IPS-20b (cell line): ENCODE measurements around the gene CENPU.
"Not testable (repeated sequence)": the region's sequence is repeated elsewhere in the genome, so short reads cannot be mapped to it uniquely, and the experiment has no call there.

Experiments used
- H3K27ac ChIP-seq: one replicate; pipeline ENCODE4 v1.5.1; 2013; ENCODE audit warnings: low read length
- H3K27me3 ChIP-seq: 2 replicates; pipeline ENCODE4 v1.6.1; 2013; ENCODE audit warnings: mild to moderate bottlenecking, low read length, inconsistent platforms; ENCODE audit not compliant: insufficient read depth
- H3K36me3 ChIP-seq: 2 replicates; pipeline ENCODE4 v1.6.1; 2013; ENCODE audit warnings: low read depth, mild to moderate bottlenecking, inconsistent platforms, low read length, moderate library complexity; ENCODE audit not compliant: insufficient read depth
- H3K4me1 ChIP-seq: 2 replicates; pipeline ENCODE4 v1.6.1; 2013; ENCODE audit warnings: mild to moderate bottlenecking, control low read depth, inconsistent platforms, low read length, moderate library complexity; ENCODE audit not compliant: insufficient read depth
- H3K4me3 ChIP-seq: 2 replicates; pipeline ENCODE4 v1.5.1; 2013; ENCODE audit warnings: mild to moderate bottlenecking, low read length, inconsistent platforms
- H3K9ac ChIP-seq: 2 replicates; pipeline ENCODE4 v1.6.1; 2013; ENCODE audit warnings: low read depth, mild to moderate bottlenecking, inconsistent platforms, low read length, moderate library complexity
- H3K9me3 ChIP-seq: 2 replicates; pipeline ENCODE4 v1.6.1; 2013; ENCODE audit warnings: mild to moderate bottlenecking, low read depth, low read length, inconsistent platforms; ENCODE audit not compliant: insufficient read depth

Gene CENPU

DNA sequence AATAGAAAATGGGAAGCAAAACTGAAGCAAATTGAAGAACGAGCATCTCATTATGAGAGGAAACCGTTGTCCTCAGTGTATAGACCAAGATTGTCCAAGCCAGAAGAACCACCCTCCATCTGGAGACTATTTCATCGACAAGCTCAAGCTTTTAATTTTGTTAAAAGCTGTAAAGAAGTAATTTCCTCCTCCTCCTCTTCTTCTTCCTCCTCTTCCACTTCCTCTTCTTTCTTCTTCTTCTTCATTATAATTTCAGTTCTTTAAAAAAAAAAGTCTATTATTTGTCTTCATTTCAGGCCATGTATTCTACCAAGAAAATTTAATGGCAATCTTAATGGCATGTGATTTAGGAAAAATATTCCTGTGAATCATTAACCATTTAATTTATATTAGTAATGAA lies 76.8 kb downstream of the CENPU start:
- Histone ChIP-seq H3K9ac (no peak overlapping the region), H3K27me3 (no peaks in the 10 kb centered on the region), H3K36me3 (no peaks in the 10 kb centered on the region), H3K9me3 (no peaks in the 10 kb centered on the region), H3K4me1 (peaks cover 11% of the 10 kb centered on the region), H3K27ac (no peak overlapping the region), H3K4me3 (no peak overlapping the region)

DNA sequence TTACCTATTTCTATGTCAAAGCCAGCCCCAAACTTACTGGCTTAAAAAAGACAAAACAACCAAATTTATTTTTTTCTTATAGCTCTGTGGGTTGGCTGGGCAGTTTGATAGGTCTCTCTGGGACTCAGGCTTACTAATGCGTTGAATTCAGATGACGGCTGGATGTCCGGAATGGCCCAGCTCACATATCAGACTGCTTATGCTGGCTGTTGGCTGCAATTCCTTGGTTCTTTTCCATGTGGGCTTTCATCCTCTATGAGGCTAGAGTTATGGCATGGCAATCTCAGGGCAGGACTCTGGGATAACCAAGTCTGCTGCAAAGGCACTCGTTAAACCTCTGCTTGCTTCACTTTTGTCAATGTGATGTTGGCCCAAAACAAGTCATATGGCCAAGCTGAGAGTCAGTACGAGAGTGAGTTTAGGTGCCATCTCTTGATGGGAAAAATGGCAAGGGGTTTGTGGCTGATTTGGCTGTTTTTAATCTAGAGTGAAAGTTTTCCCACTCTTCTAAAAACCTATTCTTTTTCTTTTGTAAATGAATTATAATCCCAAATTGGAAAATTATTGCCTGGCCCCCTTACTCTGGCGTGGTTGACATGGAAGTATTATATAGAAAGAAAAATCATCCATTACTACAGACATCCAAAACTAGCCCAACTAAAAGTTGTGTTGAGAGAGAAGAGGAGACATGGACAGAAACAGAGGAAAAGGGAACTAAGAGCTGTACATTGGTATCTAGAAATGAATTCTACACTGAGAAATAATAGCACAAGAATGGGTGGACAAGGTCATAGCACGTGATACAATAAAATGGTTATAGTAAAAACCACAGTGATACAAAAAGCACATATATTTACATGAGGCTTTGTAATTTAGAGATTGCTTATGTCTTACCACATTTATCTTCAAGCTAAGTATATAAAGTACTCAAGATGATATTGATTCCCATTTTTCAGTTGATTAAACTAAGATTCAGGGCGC lies 77.7 kb downstream of the CENPU start:
- peaks cover 17% of the 10 kb centered on the region for H3K4me1 ChIP-seq
- no peak overlapping the region for H3K9ac ChIP-seq
- H3K27me3 ChIP-seq: no peaks in the 10 kb centered on the region
- H3K36me3 ChIP-seq: no peaks in the 10 kb centered on the region
- H3K4me3 ChIP-seq: no peak overlapping the region
- no peak overlapping the region for H3K27ac ChIP-seq
- H3K9me3 ChIP-seq: no peaks in the 10 kb centered on the region

GRCh38 chr4:184653650-184654049 lies 80.2 kb downstream of the CENPU start:
- no peaks in the 10 kb centered on the region for H3K36me3 ChIP-seq
- no peaks in the 10 kb centered on the region for H3K27me3 ChIP-seq
- H3K9me3 ChIP-seq: no peaks in the 10 kb centered on the region
- H3K4me1 ChIP-seq: peaks cover 27% of the 10 kb centered on the region
- no peak overlapping the region for H3K9ac ChIP-seq
- no peak overlapping the region for H3K27ac ChIP-seq
- no peak overlapping the region for H3K4me3 ChIP-seq

DNA sequence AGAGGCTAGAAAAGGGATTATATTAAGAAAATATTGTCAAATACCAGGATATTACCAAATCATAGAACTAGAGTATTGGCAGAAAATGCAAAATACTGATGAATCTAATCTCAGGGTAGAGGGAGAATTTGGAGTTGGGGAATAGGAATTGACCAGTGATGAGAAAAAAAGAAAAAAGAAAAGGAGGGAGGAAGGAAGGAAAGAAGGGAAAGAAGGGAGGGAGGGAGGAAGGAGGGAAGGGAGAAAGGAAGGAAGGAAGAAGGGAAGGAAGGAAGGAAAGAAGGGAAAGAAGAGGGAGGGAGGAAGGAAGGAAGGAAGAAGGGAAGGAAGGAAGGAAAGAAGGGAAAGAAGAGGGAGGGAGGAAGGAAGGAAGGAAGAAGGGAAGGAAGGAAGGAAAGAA lies 81.2 kb downstream of the CENPU start:
- H3K9ac ChIP-seq, H3K27ac ChIP-seq, H3K4me3 ChIP-seq, H3K27me3 ChIP-seq, H3K36me3 ChIP-seq, H3K9me3 ChIP-seq: not testable (repeated sequence)
- peaks cover 30% of the 10 kb centered on the region for H3K4me1 ChIP-seq

DNA sequence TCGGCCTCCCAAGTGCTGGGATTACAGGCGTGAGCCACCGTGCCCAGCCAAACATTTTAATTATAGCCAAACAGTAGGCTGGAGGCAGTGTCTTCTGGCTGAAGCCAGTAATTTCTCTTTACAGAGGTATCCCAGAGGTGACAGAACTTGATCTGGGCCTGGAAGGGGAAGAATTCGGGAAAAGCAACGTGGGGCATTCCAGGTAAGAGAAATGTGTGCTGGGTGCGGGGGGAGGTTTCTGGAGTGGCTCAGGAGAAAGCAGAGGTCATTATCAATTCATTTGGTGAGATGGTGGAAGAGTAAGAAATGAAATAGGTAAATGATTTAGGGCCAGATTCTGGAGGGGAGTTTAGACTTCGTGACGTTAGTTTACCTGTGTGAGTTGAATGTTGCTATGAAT lies 82.0 kb downstream of the CENPU start:
- H3K27me3 ChIP-seq: no peaks in the 10 kb centered on the region
- H3K9me3 ChIP-seq: no peaks in the 10 kb centered on the region
- no peaks in the 10 kb centered on the region for H3K36me3 ChIP-seq
- H3K9ac ChIP-seq: no peak overlapping the region
- peaks cover 38% of the 10 kb centered on the region for H3K4me1 ChIP-seq
- no peak overlapping the region for H3K4me3 ChIP-seq
- no peak overlapping the region for H3K27ac ChIP-seq

DNA sequence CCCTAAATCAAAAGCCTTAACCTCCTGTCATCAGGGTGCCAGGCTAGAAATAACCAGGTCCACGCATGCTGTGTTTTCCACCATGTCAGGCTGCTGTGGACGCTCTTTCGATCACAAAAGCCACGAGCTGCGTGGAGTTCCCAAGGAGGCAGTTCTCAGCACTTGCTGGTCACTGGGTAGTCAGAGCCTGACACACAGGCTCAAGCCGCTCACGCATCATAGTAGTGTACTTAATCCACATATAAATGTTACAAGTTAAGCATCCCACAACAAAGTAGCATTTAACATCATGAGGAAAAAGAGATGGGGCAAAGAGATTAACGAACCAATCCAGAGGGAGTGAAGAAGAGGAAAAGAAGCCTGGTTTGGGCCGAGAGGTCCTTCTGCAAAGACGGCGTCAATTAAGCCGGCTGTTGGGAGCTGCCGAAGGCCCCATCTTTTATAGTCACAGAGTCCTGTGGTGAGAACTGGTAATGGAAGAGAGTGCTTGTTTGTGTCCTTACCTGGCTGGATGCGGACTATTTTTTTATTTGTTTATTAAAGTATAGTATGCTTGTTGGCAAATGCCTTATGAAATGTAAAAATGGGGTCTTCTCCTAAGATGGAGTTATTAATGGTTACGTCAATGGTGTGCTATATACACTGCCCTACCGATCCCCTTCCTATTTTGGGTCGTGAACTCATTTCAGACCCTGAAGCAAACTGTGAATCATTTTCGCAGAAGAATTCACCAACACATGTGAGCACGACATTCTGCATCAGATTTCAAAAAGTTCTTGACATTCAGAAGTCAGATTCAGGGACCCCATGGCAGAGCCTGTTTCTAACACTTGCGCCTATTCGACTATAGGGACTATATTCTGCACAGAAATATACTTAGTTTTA lies 83.7 kb downstream of the CENPU start:
- no peaks in the 10 kb centered on the region for H3K27me3 ChIP-seq
- H3K4me1 ChIP-seq: peaks cover 47% of the 10 kb centered on the region
- H3K9me3 ChIP-seq: no peaks in the 10 kb centered on the region
- no peaks in the 10 kb centered on the region; the same call in 1 of the 2 replicates for H3K36me3 ChIP-seq
- H3K27ac ChIP-seq: peak overlapping the region; percentile 98
- H3K9ac ChIP-seq: peak overlapping the region; percentile 99
- peak overlapping the region; percentile 89 for H3K4me3 ChIP-seq

DNA sequence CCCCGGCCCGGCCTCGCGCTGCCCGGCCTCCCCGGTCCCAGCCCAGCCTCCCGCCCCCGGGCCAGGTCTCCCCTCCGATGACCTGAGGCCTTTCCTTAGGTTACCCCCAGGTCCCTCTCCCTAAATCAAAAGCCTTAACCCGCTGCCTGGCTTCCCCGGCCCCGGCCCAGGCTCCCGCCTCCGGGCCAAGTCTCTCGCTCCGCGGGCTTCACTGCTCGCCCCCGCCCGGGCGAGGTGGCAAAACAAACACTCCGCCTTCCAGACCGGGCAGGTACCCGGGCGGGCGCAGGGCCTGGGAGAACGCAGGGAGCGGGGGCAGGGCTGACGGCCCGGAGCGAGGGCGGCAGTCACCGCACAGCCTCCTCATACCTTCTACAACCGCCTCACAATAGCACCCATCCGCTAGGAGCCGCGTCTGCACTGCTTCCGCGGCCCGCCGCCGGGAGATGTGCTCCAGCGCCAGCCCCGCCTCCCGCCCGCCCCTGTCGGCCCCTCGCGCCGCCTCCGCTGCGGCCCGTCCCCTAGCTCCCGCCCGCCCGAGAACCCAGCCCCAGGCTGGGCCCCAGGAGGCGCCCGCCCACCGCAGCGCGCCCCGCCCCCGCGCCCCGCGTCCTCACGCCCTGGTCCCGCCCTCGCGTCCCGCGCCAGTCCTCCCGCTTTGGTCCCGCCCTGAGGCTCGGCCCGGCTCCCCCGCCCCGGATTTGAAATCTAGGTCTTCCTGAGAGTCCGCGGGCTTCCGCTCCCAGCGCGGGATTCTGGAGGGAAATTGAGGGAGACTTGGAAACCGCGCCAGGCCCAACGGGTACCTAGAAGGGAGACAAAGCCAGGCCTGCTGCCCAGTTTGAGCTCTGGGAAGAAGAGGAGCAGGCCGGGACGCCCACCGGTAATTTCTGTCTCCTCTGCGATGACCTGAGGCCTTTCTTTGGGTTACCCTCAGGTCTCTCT lies 84.6 kb downstream of the CENPU start, which contains the start of the genes CASP3 and PRIMPOL:
CASP3 (minus strand) TSS at position 422 of the 945 bp plus-strand sequence. CDS start 10,994 bp downstream, outside the sequence.
PRIMPOL (plus strand) TSS at position 713 of the 945 bp plus-strand sequence. CDS start 7,403 bp downstream, outside the sequence.
- H3K4me3 ChIP-seq: peak within 1 kb of the TSS; percentile 97
- H3K36me3 ChIP-seq: no peaks in the 10 kb centered on the region; the same call in 1 of the 2 replicates
- peak within 1 kb of the TSS; percentile 98 for H3K27ac ChIP-seq
- no peaks in the 10 kb centered on the region for H3K9me3 ChIP-seq
- peak within 1 kb of the TSS; percentile 99 for H3K9ac ChIP-seq
- no peaks in the 10 kb centered on the region for H3K27me3 ChIP-seq
- peaks cover 52% of the 10 kb centered on the region for H3K4me1 ChIP-seq

GRCh38 chr4:184648313-184649025 lies 85.4 kb downstream of the CENPU start:
- Histone ChIP-seq H3K36me3 (no peaks in the 10 kb centered on the region; the same call in 1 of the 2 replicates), H3K9ac (peak overlapping the region; percentile 92; the same call in 1 of the 2 replicates), H3K27me3 (no peaks in the 10 kb centered on the region), H3K4me3 (peak overlapping the region; percentile 97), H3K27ac (peak overlapping the region; percentile 45), H3K4me1 (peaks cover 57% of the 10 kb centered on the region), H3K9me3 (no peaks in the 10 kb centered on the region)

DNA sequence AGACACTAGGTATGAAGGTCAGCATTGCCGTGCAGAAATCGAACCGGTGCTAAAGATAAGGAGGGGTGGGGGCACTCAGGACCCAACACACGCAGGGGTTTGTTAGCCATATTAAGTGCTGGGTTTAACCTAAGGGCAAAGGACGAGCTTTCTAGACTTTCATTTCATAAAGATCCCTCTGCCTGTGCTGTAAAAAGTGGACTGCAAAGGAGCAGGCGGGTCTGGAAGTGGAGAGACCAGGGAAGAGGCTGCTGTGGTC lies 85.9 kb downstream of the CENPU start:
- Histone ChIP-seq H3K9me3 (no peaks in the 10 kb centered on the region), H3K27me3 (no peaks in the 10 kb centered on the region), H3K9ac (peak overlapping the region; percentile 92; the same call in 1 of the 2 replicates), H3K27ac (no peak overlapping the region), H3K36me3 (no peaks in the 10 kb centered on the region; the same call in 1 of the 2 replicates), H3K4me3 (peak overlapping the region; percentile 97), H3K4me1 (peaks cover 53% of the 10 kb centered on the region)

- Histone ChIP-seq H3K27me3 (no peaks in the 10 kb centered on the region), H3K4me1 (peaks cover 55% of the 10 kb centered on the region), H3K36me3 (no peaks in the 10 kb centered on the region; the same call in 1 of the 2 replicates), H3K9me3 (no peaks in the 10 kb centered on the region), H3K9ac (peak overlapping the region; percentile 92; the same call in 1 of the 2 replicates), H3K4me3 (peak overlapping the region; percentile 97), H3K27ac (no peak overlapping the region)
Measured at GRCh38 chr4:184647266-184648053, 86.4 kb downstream of the CENPU start.
